ENCODE results near the gene CLEC4F. TPM values are rescaled to one million over a fixed set of nuclear protein-coding genes. Genes with fewer than 3 reads are reported as not detected.

Gene CLEC4F
- total and polyA plus RNA-seq, 2 of the 13 experiments (the other 11 are each of a cell fraction or from before 2014, with no cell fraction given): 0.12 to 0.13 TPM

DNA sequence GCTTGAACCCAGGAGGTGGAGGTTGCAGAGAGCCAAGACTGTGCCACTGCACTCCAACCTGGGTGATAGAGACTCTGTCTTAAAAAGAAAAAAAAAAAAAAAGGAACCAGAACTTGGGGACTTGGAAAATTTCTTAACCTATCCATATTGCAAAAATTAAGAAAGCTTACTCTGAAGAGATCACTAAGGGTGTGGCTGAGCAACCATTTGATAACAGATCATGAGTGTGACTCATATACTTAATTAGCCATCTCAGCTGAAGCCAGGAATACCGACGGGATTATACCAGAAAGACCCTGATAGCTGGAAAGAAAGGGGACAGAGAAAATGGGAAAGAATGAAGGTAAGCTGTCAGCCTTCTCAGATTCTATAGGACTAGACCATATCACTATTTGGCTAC is 45.3 kb downstream of the CLEC4F start:
- H4K20me1 ChIP-seq (ENCODE audit: insufficient read depth, low read length): no peaks in the 10 kb centered on the region
- no peak overlapping the region for H3K4me3 ChIP-seq (replicated peaks in 1 of 3; ENCODE audit: insufficient read depth in 1 of 3, low read depth in 2 of 3, low read length in 3 of 3)
- in situ Hi-C loops (cut with HindIII; ENCODE audit: extremely low pct_ligation_motif_present, low pct_unique_long_range_greater_than_20kb) (no loop called here), intact Hi-C loops (cut with micrococcal nuclease; ENCODE audit: unreplicated experiment) (no loop called here)
- no peak overlapping the region for H3K9ac ChIP-seq (ENCODE audit: insufficient read depth, low read depth, low read length)
- no peak overlapping the region for H3K4me2 ChIP-seq (ENCODE audit: low read depth, low read length)
- ATAC-seq (no peak), DNase-seq (ENCODE audit: low spot score) (no peak), FAIRE-seq (no peak)
- no peaks in the 10 kb centered on the region for H3K4me1 ChIP-seq (ENCODE audit: insufficient read depth, low read length)
- no peak overlapping the region for H3K27ac ChIP-seq (ENCODE audit: extremely low read length, insufficient read depth, low read length)
- POLR2A ChIA-PET: no interaction called here
- 1% methylated on average over 2 of the region's 2 CpGs for WGBS (ENCODE audit: low lambda C conversion rate)
- no peak overlapping the region for H2AFZ ChIP-seq (ENCODE audit: low read length)
- no peak for TF ChIP-seq GLI4 (CRISPR knock-in tag; IDR thresholded peaks at IDR 0.05; ENCODE audit: borderline replicate concordance)
- TF ChIP-seq DNMT3B (CRISPR knock-in tag; conservative IDR thresholded peaks at IDR 0.05): no peak
- TF ChIP-seq ZNF329 (CRISPR knock-in tag; IDR thresholded peaks at IDR 0.05; ENCODE audit: low read depth): no peak
- no peak for TF ChIP-seq MAFF (IDR thresholded peaks at IDR 0.05; ENCODE audit: low read depth, low read length)
- no peak for TF ChIP-seq ZSCAN9 (CRISPR knock-in tag; IDR thresholded peaks at IDR 0.05; ENCODE audit: borderline replicate concordance)
- TF ChIP-seq, protein P1, sequence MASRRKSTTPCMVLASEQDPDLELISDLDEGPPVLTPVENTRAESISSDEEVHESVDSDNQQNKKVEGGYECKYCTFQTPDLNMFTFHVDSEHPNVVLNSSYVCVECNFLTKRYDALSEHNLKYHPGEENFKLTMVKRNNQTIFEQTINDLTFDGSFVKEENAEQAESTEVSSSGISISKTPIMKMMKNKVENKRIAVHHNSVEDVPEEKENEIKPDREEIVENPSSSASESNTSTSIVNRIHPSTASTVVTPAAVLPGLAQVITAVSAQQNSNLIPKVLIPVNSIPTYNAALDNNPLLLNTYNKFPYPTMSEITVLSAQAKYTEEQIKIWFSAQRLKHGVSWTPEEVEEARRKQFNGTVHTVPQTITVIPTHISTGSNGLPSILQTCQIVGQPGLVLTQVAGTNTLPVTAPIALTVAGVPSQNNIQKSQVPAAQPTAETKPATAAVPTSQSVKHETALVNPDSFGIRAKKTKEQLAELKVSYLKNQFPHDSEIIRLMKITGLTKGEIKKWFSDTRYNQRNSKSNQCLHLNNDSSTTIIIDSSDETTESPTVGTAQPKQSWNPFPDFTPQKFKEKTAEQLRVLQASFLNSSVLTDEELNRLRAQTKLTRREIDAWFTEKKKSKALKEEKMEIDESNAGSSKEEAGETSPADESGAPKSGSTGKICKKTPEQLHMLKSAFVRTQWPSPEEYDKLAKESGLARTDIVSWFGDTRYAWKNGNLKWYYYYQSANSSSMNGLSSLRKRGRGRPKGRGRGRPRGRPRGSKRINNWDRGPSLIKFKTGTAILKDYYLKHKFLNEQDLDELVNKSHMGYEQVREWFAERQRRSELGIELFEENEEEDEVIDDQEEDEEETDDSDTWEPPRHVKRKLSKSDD (CRISPR knock-in tag; IDR thresholded peaks at IDR 0.05; ENCODE audit: low read depth): no peak
- no peak for TF ChIP-seq MAFG (CRISPR knock-in tag; IDR thresholded peaks at IDR 0.05)
- TF ChIP-seq TOE1 (CRISPR knock-in tag; IDR thresholded peaks at IDR 0.05): no peak
- TF ChIP-seq ZFP1 (CRISPR knock-in tag; IDR thresholded peaks at IDR 0.05): no peak
- no peak for TF ChIP-seq ZNF644 (CRISPR knock-in tag; IDR thresholded peaks at IDR 0.05; ENCODE audit: low read depth)
- TF ChIP-seq ZNF225 (CRISPR knock-in tag; IDR thresholded peaks at IDR 0.05): no peak
- TF ChIP-seq RFXANK (CRISPR knock-in tag; IDR thresholded peaks at IDR 0.05): no peak
- TF ChIP-seq, protein P2, sequence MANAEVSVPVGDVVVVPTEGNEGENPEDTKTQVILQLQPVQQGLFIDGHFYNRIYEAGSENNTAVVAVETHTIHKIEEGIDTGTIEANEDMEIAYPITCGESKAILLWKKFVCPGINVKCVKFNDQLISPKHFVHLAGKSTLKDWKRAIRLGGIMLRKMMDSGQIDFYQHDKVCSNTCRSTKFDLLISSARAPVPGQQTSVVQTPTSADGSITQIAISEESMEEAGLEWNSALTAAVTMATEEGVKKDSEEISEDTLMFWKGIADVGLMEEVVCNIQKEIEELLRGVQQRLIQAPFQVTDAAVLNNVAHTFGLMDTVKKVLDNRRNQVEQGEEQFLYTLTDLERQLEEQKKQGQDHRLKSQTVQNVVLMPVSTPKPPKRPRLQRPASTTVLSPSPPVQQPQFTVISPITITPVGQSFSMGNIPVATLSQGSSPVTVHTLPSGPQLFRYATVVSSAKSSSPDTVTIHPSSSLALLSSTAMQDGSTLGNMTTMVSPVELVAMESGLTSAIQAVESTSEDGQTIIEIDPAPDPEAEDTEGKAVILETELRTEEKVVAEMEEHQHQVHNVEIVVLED (CRISPR knock-in tag; IDR thresholded peaks at IDR 0.05; ENCODE audit: borderline replicate concordance): no peak
- TF ChIP-seq TRIM24 (CRISPR knock-in tag; IDR thresholded peaks at IDR 0.05): no peak
- no peak for TF ChIP-seq ZFAT (CRISPR knock-in tag; conservative IDR thresholded peaks at IDR 0.05)
- no peak for TF ChIP-seq ZNF331 (CRISPR knock-in tag; IDR thresholded peaks at IDR 0.05)
- no peak for TF ChIP-seq HDAC6 (IDR thresholded peaks at IDR 0.05; ENCODE audit: low read depth, low read length)
- no peak for TF ChIP-seq RAD21 (CRISPR knock-in tag; IDR thresholded peaks at IDR 0.05)
- H3K36me3 ChIP-seq (replicated peaks in 1 of 2; ENCODE audit: control insufficient read depth in 1 of 2, insufficient read depth in 2 of 2, low read length in 2 of 2): no peaks in the 10 kb centered on the region
- CTCF ChIA-PET (ENCODE audit: low intra/inter-chr PET ratio, low total read pairs): no interaction called here
- H3K9me3 ChIP-seq (ENCODE audit: low read length): no peaks in the 10 kb centered on the region
- no TSS peak for BruUV-seq (replicated peaks)
- no peaks in the 10 kb centered on the region for H3K79me2 ChIP-seq (ENCODE audit: insufficient read depth, low read length)
- H3K27me3 ChIP-seq (ENCODE audit: control insufficient read depth in 1 of 2, insufficient read depth in 2 of 2, low read length in 2 of 2): peaks cover 0 to 26% of the 10 kb centered on the region in 2 experiments; a peak in 2 of 5 replicates

Data from HepG2 (cell line).